Lung microvascular endothelial cell (primary cell): ENCODE measurements around the gene KCND2. TPM values are rescaled to one million over a fixed set of nuclear protein-coding genes. Genes with fewer than 3 reads are reported as not detected.

Source experiments
- DNase-seq, 2 donors: peaks; one replicate each; pipeline versions ENCODE4 v3.0.0 to v3.0.0-alpha.2; 2010; ENCODE audit warnings: low read depth in 2 of 2
- total RNA-seq: library from RNA; depleted of rRNA; stranded (reverse); fragments of >200 nt; gene quantifications from 2 replicates; pipeline ENCODE4 v1.2.1, GENCODE V29; 2014

KCND2 gene
- total RNA-seq, 1 donor from 2014 or later, result 0.20 TPM

DNA sequence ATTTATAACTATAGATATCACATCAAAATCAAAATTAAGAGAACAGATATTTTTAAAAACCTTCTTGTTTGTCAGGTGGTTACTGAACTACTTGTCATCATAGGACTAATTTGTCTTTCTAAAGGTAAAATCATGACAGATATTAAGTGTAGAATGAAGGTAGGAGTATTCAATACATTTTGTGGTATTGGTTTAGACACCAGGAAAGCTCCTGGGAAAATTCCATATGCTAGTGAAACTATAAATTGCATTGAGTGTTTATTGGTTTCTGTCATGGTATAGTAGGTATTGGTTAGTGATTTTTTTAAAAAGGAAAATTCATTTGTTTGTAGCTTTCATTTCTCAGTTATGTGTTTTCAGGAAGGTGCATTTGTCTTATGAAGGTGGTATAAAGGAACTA is 132.7 kb downstream of the KCND2 start:
- no peak for DNase-seq

DNA sequence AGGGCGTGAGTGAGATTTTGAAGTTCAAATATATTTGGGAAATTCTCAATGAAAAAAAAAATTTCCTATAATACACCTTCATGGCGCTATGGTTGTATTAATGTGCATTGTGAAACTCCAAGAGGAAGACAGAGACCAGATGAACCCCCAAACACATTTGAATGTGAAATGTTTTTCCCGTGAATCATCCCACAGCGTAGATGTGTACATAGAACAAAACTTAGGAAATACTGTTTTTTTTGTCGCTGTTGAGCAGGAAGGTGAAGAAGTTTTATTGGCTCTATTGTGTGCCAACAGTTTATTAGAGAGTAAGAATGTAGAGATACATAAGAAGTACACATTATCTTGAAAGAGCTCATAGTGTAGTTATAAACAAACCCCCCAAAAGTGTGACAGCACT is 134.0 kb downstream of the KCND2 start:
- DNase-seq, result peak; percentile 44 to 46

DNA sequence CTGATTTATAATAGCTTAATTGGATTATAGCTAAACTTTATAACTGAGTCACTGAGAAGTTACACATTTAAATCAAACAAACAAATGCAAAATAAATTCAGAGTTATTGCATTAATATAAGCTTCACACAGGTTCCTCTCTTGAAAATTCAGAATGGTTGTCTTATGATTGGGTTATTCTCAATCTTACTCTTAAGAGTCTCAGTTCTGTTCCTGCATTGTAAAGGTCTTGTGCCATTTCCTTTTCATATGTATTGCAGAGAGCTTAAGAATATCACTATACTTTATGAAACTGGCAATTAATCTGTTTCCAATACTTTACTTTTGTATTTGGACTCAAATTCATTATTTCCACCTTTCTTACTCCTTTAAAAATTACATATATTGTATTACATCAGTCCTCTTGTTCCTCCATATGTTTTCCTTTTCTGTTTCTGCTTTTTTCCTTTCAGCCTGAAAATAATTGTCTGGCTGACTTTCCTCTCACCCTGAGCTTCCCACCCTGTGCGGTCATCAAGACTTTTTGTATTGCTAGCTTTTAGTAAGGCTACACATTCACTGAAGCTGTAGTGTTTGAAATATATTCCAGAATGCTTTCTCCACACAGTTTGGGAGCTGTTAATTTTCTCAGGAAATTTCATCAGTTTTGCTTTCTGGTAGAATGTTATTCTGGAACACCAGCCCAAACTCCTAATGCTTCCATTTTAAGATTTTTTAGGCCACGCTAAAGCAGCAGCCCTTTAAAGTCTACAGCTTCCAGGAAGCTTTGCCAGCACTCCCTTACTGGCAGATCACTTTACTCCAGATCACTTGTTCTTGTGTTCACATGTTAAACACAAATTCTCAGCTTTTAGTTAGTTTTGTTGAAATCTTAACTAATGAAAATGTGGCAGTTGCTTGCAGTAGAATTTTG is 139.4 kb downstream of the KCND2 start:
- no peak for DNase-seq

DNA sequence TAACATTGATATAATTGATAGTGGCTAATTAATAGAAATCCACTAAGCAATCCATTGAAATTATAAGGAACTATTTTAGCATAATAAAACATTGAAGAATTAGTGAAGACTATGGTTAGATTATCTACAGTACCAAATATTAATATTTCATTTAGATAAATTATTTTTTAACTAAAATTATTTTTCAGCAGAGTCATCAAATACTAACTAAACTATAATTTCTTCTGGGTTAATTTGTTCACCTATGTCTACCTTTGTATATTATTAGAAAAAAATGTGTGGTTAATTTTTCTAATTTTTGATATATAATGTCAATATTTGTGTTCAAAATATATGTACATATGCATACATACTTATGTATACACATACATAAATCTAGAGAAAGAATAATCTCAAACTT is 140.2 kb downstream of the KCND2 start:
- DNase-seq, result no peak

DNA sequence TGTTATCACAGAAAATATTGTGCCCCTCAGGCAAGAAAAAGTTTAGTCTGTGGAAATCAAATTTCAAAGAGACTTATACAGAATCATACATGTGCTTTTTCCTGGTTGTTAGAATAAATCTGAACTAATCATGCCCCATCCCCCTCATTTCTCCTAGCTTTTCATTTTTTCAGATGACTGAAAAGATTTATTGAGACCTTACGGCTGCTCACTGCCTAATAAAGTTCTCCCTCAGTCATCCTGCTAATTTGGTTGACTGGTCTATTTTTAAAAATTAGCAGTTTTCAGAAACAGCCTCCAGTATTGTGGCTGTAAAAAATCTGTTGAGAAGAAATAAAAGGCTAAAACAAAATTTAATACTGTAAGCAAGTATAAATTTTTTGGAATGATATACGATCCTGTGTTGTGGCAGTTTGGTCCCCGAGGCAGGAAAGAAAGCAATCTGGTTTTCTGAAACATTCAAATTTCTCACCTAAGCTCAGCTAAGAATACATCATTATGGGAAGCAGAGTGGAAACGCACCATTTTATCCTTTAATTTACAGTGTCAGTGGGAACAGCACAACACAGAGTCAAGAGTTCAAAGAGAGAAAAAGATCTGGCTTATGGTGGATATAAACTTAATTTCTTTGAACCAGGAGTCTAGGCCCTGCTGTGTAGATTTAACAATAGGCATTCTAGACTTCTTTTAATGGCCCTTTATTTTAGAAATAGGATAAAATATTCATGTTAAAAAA is 144.4 kb downstream of the KCND2 start:
- DNase-seq, result no peak

DNA sequence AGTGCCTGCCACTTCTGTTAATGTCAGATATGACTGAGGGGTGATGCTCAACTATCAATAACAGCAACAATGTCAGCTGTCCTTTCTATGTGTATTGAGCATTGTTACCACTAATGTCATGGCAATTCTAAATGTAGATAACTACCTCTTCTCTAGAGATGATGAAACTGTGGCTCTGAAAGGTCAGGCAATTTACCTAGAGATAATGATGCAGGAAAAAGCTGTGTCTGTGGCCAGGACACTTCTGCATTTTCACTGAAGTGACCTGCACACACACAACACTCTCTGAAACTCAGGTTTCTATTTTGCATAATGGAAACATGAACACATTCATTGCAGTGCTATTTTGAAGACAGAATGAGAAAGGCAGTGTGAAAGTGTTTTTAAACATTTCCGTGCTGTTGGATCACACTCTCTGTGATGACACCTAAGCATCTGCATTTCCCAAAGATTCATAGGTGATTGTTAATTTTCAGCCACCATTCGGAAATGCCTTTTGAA is 148.2 kb downstream of the KCND2 start:
- DNase-seq, result no peak

GRCh38 chr7:120431016-120431415 is 158.0 kb downstream of the KCND2 start:
- DNase-seq, result no peak

DNA sequence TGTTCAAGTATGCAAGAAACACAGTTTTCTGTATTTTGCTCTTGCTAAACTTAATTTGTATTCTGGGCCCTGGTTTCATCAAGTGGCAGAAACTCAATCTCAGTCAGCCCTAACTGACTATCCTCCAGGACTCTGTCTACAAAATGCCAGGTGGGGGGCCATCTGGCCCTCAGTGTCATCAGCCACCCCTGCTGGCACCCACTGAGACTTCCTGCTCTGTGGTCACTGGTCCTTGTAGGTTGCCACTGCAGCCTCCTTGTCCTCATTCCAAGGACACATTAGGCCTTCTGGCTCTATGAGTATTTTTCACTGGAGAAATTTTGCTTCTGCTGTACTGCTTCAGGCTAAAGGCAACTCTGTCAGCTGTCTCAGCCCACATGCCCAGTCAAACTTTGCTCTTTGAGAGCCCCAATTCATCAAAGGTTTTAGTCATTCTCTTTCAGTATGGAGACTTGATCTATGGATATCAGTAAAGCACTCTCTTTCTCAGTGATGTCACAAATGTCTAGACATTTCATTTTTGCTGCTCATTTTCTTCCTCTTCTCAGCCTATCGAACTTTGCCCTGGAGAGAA is 163.6 kb downstream of the KCND2 start:
- DNase-seq, result no peak

DNA sequence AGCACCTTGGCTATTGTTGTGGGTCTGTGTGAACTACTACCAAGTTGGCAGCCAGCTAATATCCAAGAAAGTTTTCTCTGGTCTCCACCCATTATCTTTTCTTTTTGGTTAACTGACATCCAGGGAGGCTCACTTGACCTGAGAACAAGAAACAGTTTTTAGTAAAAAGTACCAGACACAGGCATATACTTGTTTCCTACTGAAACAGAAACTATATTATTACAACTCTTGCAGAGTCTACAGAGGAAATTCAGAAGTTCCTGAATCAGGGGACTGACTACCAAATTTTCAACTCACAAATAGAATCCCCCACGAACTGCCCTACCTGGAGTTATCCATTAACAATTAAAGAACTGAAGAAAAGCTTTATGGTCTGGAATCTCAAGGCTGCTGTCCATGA is 168.9 kb downstream of the KCND2 start:
- no peak for DNase-seq

DNA sequence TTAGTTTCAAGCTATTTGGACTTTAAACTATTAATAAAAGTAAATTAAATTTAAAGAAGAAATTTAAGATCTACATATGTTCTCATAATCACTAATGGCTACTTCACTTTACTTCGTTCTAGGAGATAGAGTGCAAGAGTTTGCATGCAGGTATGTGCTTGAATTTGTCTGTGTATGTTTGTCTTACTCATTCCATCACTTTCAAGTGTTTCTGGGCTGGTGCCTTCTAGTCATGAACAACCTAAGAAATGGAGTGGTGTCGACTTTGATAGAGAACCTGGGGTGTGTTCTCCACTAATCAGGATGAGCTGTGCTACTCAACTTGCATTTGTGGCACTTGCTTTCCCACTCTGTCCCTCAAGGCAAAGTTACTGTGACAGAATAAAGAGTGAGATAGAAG is 169.9 kb downstream of the KCND2 start:
- no peak for DNase-seq

DNA sequence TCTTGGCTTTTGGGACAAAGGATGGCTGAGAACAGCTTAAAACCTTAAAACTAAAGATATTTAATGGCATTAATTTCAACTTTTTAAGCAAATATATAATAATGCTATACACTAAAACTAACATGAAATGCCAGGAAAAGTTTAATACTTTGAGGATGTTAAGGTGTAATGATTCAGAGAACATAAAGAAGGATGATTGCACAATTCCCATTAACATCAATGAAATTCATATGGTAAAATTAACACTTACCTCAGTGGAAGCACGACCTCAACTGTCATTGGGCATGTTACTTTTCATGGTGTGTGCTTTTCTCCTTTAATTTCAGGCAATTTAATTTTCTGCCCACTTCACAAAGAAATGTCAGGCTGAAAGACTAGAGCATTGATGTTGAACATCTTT is 171.7 kb downstream of the KCND2 start:
- DNase-seq, result no peak

DNA sequence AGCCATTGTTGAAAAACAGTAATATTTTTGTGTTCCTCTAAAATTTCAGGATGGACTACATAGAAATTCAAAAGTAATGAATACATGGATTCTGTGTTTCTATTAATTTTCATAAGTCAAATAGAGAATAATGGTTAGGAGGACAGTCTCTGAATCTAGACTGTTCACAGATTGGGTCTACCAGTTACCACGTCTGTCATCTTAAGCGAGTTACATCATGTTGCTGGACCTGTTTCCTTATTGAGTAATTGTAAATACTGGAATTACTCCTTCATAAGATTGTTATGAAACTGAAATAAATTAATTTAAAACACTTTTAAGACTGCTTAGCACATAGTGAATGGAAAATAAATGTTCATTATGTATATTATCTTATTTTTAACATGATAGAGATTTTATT is 172.3 kb downstream of the KCND2 start:
- DNase-seq, result no peak

DNA sequence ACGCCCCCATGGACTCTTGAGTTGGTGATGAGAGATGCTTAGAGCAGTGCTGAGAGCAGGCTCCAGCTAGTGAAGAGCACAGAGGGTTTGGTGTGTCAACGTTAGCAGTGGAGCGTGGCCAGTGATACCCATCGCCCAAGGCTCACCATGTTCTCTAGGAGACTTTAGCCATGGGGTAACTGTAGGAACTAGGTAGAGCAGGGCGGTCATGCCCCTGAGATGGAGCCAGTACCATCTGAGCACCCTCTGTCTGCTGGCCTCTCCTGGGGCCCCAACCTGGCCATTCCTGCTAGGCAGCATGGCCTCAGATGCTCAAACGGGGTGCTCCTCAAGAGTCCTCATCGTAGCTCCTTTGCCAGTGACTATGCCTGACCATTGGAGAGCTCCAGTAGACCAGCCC is 179.7 kb downstream of the KCND2 start:
- DNase-seq, result no peak

DNA sequence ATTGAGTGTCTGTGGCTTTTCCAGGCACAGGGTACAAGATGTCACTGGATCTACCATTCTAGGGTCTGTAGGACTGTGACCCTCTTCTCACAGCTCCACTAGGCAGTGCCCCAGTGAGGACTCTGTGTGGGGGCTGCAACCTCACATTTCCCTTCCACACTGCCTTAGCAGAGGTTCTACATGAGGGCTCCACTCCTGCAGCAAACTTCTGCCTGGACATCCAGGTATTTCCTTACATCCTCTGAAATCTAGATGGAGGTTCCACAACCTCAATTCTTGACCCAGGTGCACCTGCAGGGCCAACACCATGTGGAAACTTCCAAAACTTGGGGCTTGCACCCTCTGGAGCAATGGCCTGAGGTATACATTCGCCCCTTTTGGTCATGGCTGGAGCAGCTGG is 183.7 kb downstream of the KCND2 start:
- no peak for DNase-seq

GRCh38 chr7:120460949-120461348 is 188.0 kb downstream of the KCND2 start:
- no peak for DNase-seq

- DNase-seq, result no peak
Measured at GRCh38 chr7:120462991-120463390, 190.0 kb downstream of the KCND2 start.

DNA sequence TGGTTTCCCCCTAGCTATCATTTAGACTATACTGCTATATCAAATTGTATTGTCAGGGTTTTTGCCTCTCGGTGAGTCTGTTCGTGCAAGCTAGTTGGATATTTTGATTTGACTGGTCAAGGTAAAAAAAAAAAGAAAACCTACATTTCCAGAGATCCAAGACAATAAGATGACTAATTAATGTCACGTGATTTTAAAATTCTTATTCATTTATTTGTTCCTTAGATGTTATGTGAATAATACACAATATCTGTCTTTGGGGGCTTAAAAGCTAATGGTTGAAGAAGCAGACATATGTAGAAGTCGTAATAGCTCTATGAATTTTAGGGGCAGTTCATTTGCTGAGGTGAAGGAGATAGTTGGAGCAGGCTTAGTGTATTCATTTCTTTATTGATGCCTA is 191.1 kb downstream of the KCND2 start:
- no peak for DNase-seq

DNA sequence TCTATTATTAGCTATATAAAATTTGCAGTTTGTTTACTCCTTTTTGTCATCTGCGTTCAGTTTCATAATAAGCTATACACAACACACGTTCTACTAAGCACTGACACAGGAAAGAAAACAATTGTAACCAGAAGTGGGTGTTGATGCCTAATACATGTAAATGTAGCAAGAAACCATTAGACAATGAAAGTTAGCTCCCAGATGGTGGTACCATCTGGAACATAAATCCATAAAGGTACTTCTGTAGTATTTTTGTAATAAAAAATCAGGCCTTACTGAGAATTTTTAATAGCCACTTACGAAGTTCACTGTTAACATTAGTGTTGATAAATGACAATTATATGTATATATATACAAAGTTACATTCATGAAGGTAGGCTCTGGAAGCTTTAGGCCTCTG is 194.7 kb downstream of the KCND2 start:
- no peak for DNase-seq

- DNase-seq, result peak in 1 of 2 donors; percentile 10
Measured at GRCh38 chr7:120468611-120469010, 195.6 kb downstream of the KCND2 start.

DNA sequence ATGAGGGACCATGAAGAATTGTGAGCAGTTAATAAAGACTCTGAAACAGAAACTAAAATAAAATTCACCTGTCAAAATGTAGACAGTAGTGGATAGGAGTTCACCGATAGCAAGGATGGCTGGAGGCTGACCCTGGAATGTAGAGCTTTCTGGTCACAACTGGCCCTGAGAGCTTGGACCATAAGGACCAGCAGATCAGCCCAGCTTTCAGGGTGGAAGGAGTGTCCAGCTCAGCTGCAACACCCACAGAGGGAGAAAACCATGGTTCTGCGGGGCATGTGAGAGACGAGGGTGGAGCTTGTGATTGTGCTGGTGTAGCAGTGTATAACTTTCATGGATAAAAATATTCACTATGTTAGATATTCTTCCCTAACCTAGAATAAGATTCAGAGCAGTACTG is 199.9 kb downstream of the KCND2 start:
- no peak for DNase-seq

- no peak for DNase-seq
Measured at GRCh38 chr7:120473352-120473751, 200.4 kb downstream of the KCND2 start.

- no peak for DNase-seq
Measured at GRCh38 chr7:120475994-120476393, 203.0 kb downstream of the KCND2 start.
